GM18907 (cell line): ENCODE measurements around the gene DNAH1.

Experiments used
- ATAC-seq: cut with Tn5 transposase; IDR thresholded peaks from one replicate; pipeline ENCODE4 v1.9.1; 2021; ENCODE audit warnings: mild to moderate bottlenecking, moderate library complexity; ENCODE audit not compliant: unreplicated experiment

Gene DNAH1

GRCh38 chr3:52401021-52401420 lies 84.9 kb downstream of the DNAH1 start:
- ATAC-seq, result no peak

- ATAC-seq, result no peak
Measured at GRCh38 chr3:52401551-52401950, 85.4 kb downstream of the DNAH1 start.

- ATAC-seq, result no peak
Measured at GRCh38 chr3:52402101-52402521, 86.0 kb downstream of the DNAH1 start.

GRCh38 chr3:52402706-52403270 lies 86.7 kb downstream of the DNAH1 start:
- no peak for ATAC-seq

- ATAC-seq, result no peak
Measured at GRCh38 chr3:52403271-52403841, 87.2 kb downstream of the DNAH1 start.

- ATAC-seq, result no peak
Measured at GRCh38 chr3:52403955-52404354, 87.8 kb downstream of the DNAH1 start.

- no peak for ATAC-seq
Measured at GRCh38 chr3:52404391-52404790, 88.3 kb downstream of the DNAH1 start.

- no peak for ATAC-seq
Measured at GRCh38 chr3:52405066-52405465, 88.9 kb downstream of the DNAH1 start.

- no peak for ATAC-seq
Measured at GRCh38 chr3:52405601-52406110, 89.5 kb downstream of the DNAH1 start.

- ATAC-seq, result no peak
Measured at GRCh38 chr3:52406231-52406661, 90.1 kb downstream of the DNAH1 start.

- no peak for ATAC-seq
Measured at GRCh38 chr3:52406791-52407510, 90.8 kb downstream of the DNAH1 start.

- ATAC-seq, result no peak
Measured at GRCh38 chr3:52407779-52408178, 91.7 kb downstream of the DNAH1 start.

GRCh38 chr3:52408466-52408865 lies 92.3 kb downstream of the DNAH1 start:
- ATAC-seq, result no peak

- no peak for ATAC-seq
Measured at GRCh38 chr3:52415800-52416199, 99.7 kb downstream of the DNAH1 start.

- no peak for ATAC-seq
Measured at GRCh38 chr3:52420388-52420787, 104.3 kb downstream of the DNAH1 start.

- ATAC-seq, result no peak
Measured at GRCh38 chr3:52422669-52423068, 106.5 kb downstream of the DNAH1 start.

GRCh38 chr3:52423173-52423572 lies 107.1 kb downstream of the DNAH1 start:
- no peak for ATAC-seq

GRCh38 chr3:52428151-52429005 lies 112.3 kb downstream of the DNAH1 start:
- no peak for ATAC-seq

- no peak for ATAC-seq
Measured at GRCh38 chr3:52429031-52429430, 112.9 kb downstream of the DNAH1 start.

- no peak for ATAC-seq
Measured at GRCh38 chr3:52429779-52430415, 113.8 kb downstream of the DNAH1 start.

GRCh38 chr3:52430416-52430810 lies 114.3 kb downstream of the DNAH1 start:
- ATAC-seq, result no peak
